CD4-positive, alpha-beta T cell (primary cell): Measurements from ENCODE around the gene OR51G2. TPM values are rescaled to one million over a fixed set of nuclear protein-coding genes. Genes with fewer than 3 reads are reported as not detected.

ENCODE experiments used
- ATAC-seq: fragments of 200-7000 bp; cut with Tn5 transposase; one replicate; pipeline ENCODE4 v1.10.0; 2022; ENCODE audit warnings: mild to moderate bottlenecking; ENCODE audit not compliant: poor library complexity
- CTCF ChIA-PET: fragments of 350-600 bp; sonication (Branson Sonifier 250); formaldehyde crosslinking; loops from one replicate; lab custom pipeline; 2021; ENCODE audit warnings: antibody characterized with exemption, inconsistent platforms; lab: Charles Lee
- POLR2A ChIA-PET: fragments of 350-600 bp; sonication (Branson Sonifier 250); formaldehyde crosslinking; loops from one replicate; lab custom pipeline; 2021; ENCODE audit warnings: antibody characterized with exemption, inconsistent platforms; lab: Charles Lee
- DNase-seq, 14 experiments: peaks; one replicate each; pipeline ENCODE4 v3.0.0-alpha.2; 2013 to 2020; ENCODE audit warnings: mixed read lengths in 2 of 14
- H3K27ac ChIP-seq, 2 donors: one replicate each; pipeline versions ENCODE4 v1.5.1 to v1.7.0; 2013; ENCODE audit warnings: low read length in 2 of 2, low read depth in 1 of 2, mild to moderate bottlenecking in 1 of 2
- H3K27me3 ChIP-seq, 2 experiments: 1 replicate in 1 of 2; 2 replicates in 1 of 2; pipeline versions ENCODE4 v1.6.1 to v1.7.0; 2013; ENCODE audit warnings: low read length in 2 of 2, control low read depth in 1 of 2, mild to moderate bottlenecking in 1 of 2, moderate library complexity in 1 of 2; ENCODE audit not compliant: insufficient read depth in 2 of 2, control insufficient read depth in 1 of 2
- H3K36me3 ChIP-seq: one replicate; pipeline ENCODE4 v1.6.1; 2013; ENCODE audit warnings: low read length, control low read depth; ENCODE audit not compliant: insufficient read depth
- H3K4me1 ChIP-seq: one replicate; pipeline ENCODE4 v1.6.1; 2013; ENCODE audit warnings: low read length, control low read depth; ENCODE audit not compliant: insufficient read depth
- H3K4me3 ChIP-seq: one replicate; pipeline ENCODE4 v1.5.1; 2013; ENCODE audit warnings: mild to moderate bottlenecking, low read length, moderate library complexity
- H3K9me3 ChIP-seq, 2 experiments: 1 replicate in 1 of 2; 2 replicates in 1 of 2; pipeline versions ENCODE4 v1.6.1 to v1.7.0; 2013; ENCODE audit warnings: low read length in 2 of 2, mild to moderate bottlenecking in 2 of 2, control low read depth in 1 of 2, moderate library complexity in 1 of 2; ENCODE audit not compliant: control insufficient read depth in 1 of 2, insufficient read depth in 1 of 2
- H3K27ac Mint-ChIP-seq: one replicate; pipeline ENCODE4 v1.8.0; 2020; ENCODE audit warnings: mixed read lengths
- H3K27me3 Mint-ChIP-seq: one replicate; pipeline ENCODE4 v1.8.0; 2021; ENCODE audit warnings: mixed read lengths
- H3K36me3 Mint-ChIP-seq: one replicate; pipeline ENCODE4 v1.8.0; 2021; ENCODE audit warnings: low read depth, mixed read lengths
- H3K4me1 Mint-ChIP-seq: one replicate; pipeline ENCODE4 v1.8.0; 2021; ENCODE audit warnings: low read depth, mixed read lengths
- H3K4me3 Mint-ChIP-seq: one replicate; pipeline ENCODE4 v1.8.0; 2020; ENCODE audit warnings: mild to moderate bottlenecking, mixed read lengths
- H3K9me3 Mint-ChIP-seq: one replicate; pipeline ENCODE4 v1.8.0; 2020; ENCODE audit warnings: mixed read lengths
- CTCF ChIP-seq: fragments of 200-600 bp; IDR thresholded peaks from one replicate; pipeline ENCODE4 v1.8.0; 2022; ENCODE audit warnings: antibody characterized with exemption, mild to moderate bottlenecking
- intact Hi-C, 2 experiments: fragments of 100-400 bp; cut with DNase I in 1 of 2; cut with micrococcal nuclease in 1 of 2; formaldehyde crosslinking; loops; one replicate each; pipeline versions ENCODE4 v1.15.1 to v1.9.0; 2023 to 2025; cut with DNase I, micrococcal nuclease
- total RNA-seq, 174 experiments: library from RNA in 2 of 174; stranded (reverse) in 2 of 174; gene quantifications; one replicate each; pipeline ENCODE4 v1.2.3 and lab custom pipeline; 2021 to 2026

The OR51G2 gene
- total RNA-seq, 2 experiments from 2014 or later: not detected

- Mint-ChIP-seq H3K9me3 (no peaks in the 10 kb centered on the region), H3K4me1 (no peaks in the 10 kb centered on the region), H3K4me3 (no peak overlapping the region), H3K27me3 (peaks cover 11% of the 10 kb centered on the region), H3K27ac (no peak overlapping the region), H3K36me3 (no peaks in the 10 kb centered on the region)
- Histone ChIP-seq H3K27me3 (no peaks in the 10 kb centered on the region), H3K27ac (no peak overlapping the region), H3K4me1 (no peaks in the 10 kb centered on the region), H3K9me3 (peaks cover 0 to 4% of the 10 kb centered on the region in 2 experiments), H3K36me3 (no peaks in the 10 kb centered on the region), H3K4me3 (no peak overlapping the region)
- intact Hi-C loops: no loop called here
- no peak for DNase-seq
- CTCF ChIA-PET: no interaction called here
- TF ChIP-seq CTCF: no peak
- POLR2A ChIA-PET: no interaction called here
- no peak for ATAC-seq
Measured at GRCh38 chr11:4922304-4922703, 3.2 kb upstream of the OR51G2 start.

- H3K27me3 ChIP-seq: no peaks in the 10 kb centered on the region
- ATAC-seq (no peak), DNase-seq (no peak)
- no peaks in the 10 kb centered on the region for H3K4me1 ChIP-seq
- TF ChIP-seq CTCF: no peak
- no peak overlapping the region for H3K27ac Mint-ChIP-seq
- H3K27ac ChIP-seq: no peak overlapping the region
- H3K4me3 Mint-ChIP-seq: no peak overlapping the region
- ChIA-PET POLR2A (no interaction called here), CTCF (no interaction called here)
- H3K9me3 ChIP-seq: peaks cover 0 to 4% of the 10 kb centered on the region in 2 experiments
- H3K36me3 Mint-ChIP-seq: no peaks in the 10 kb centered on the region
- no peaks in the 10 kb centered on the region for H3K9me3 Mint-ChIP-seq
- intact Hi-C loops: no loop called here
- H3K4me3 ChIP-seq: no peak overlapping the region
- H3K4me1 Mint-ChIP-seq: no peaks in the 10 kb centered on the region
- H3K27me3 Mint-ChIP-seq: peaks cover 12% of the 10 kb centered on the region
- H3K36me3 ChIP-seq: no peaks in the 10 kb centered on the region
Measured at GRCh38 chr11:4921796-4922195, 2.6 kb upstream of the OR51G2 start.

- no peak for TF ChIP-seq CTCF
- DNase-seq: no peak
- no peak overlapping the region for H3K27ac Mint-ChIP-seq
- ATAC-seq: no peak
- H3K4me1 ChIP-seq: no peaks in the 10 kb centered on the region
- POLR2A ChIA-PET: no interaction called here
- CTCF ChIA-PET: no interaction called here
- peaks cover 11% of the 10 kb centered on the region for H3K27me3 Mint-ChIP-seq
- no peak overlapping the region for H3K27ac ChIP-seq
- no peaks in the 10 kb centered on the region for H3K36me3 ChIP-seq
- H3K9me3 Mint-ChIP-seq: no peaks in the 10 kb centered on the region
- H3K27me3 ChIP-seq: no peaks in the 10 kb centered on the region
- intact Hi-C loops: no loop called here
- H3K4me3 ChIP-seq: no peak overlapping the region
- H3K36me3 Mint-ChIP-seq: no peaks in the 10 kb centered on the region
- H3K4me3 Mint-ChIP-seq: no peak overlapping the region
- H3K4me1 Mint-ChIP-seq: no peaks in the 10 kb centered on the region
- H3K9me3 ChIP-seq: no peaks in the 10 kb centered on the region
Measured at GRCh38 chr11:4916581-4916980, 2.6 kb downstream of the OR51G2 start.
